GM12891 (cell line): ENCODE measurements around the gene MAMDC4.

Source experiments
- PAX5 ChIP-seq: IDR thresholded peaks from 2 replicates; pipeline ENCODE4 v1.6.1; 2011; ENCODE audit warnings: low read length, moderate library complexity, mild to moderate bottlenecking; ENCODE audit not compliant: insufficient read depth, severe bottlenecking
- POLR2A ChIP-seq: IDR thresholded peaks from 2 replicates; pipeline ENCODE4 v1.6.1; 2011; ENCODE audit warnings: low read depth, low read length, control low read depth
- POLR2AphosphoS5 ChIP-seq: IDR thresholded peaks from 2 replicates; pipeline ENCODE4 v1.6.1; 2011; ENCODE audit warnings: low read depth, low read length, control low read depth
- POU2F2 ChIP-seq: IDR thresholded peaks from 2 replicates; pipeline ENCODE4 v1.6.1; 2011; ENCODE audit warnings: low read depth, mild to moderate bottlenecking, control low read depth, low read length, moderate library complexity
- SPI1 ChIP-seq: IDR thresholded peaks from 2 replicates; pipeline ENCODE4 v1.6.1; 2011; ENCODE audit warnings: low read depth, low read length, control low read depth
- TAF1 ChIP-seq: IDR thresholded peaks from 2 replicates; pipeline ENCODE4 v1.6.1; 2011; ENCODE audit warnings: low read depth, low read length, control low read depth

GRCh38 chr9:136848393-136849037 lies 3.6 kb upstream of the MAMDC4 start:
- TF ChIP-seq TAF1: no peak
- no peak for TF ChIP-seq POLR2A
- TF ChIP-seq POLR2AphosphoS5: no peak
- TF ChIP-seq SPI1: no peak
- TF ChIP-seq PAX5: no peak
- TF ChIP-seq POU2F2: no peak
